GM12892 (cell line): ENCODE data around the gene IFFO2.

ENCODE experiments used
- POLR2A ChIP-seq: IDR thresholded peaks from 2 replicates; pipeline ENCODE4 v1.6.1; 2011; ENCODE audit warnings: low read depth, low read length, control low read depth
- TAF1 ChIP-seq: IDR thresholded peaks from 2 replicates; pipeline ENCODE4 v1.6.1; 2011; ENCODE audit warnings: low read depth, mild to moderate bottlenecking, control low read depth, low read length, borderline replicate concordance

DNA sequence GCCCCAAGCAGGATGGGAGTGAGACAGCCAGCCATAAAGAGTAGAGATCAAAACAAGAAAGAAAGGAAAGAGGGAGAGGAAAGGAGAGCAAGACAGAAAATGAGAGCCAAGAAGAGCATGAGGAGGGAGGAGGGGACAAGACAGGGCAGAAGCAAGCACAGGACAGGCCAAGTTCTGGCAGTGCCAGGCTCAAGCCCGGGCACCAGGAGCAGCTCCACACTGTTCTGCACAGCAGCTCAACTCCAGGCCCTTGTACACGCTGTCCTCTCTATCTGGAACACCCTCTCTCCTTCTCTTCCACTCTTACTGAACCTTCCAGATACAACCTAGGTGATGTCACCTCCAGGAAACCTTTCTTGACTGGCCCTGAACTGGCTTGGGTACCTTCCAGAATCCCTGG is 11.7 kb downstream of the IFFO2 start:
- TF ChIP-seq POLR2A (no peak), TAF1 (no peak)
